Loucy (cell line): ENCODE measurements around the gene AMBRA1.

ENCODE experiments used
- CTCF ChIP-seq: fragments of 200-600 bp; sonication (generic); conservative IDR thresholded peaks from 2 replicates; pipeline ENCODE4 v1.5.1; 2014; ENCODE audit warnings: mild to moderate bottlenecking, antibody characterized with exemption, low read length
- EZH2phosphoT487 ChIP-seq: fragments of 200-600 bp; IDR thresholded peaks from 2 replicates; pipeline ENCODE4 v1.6.1; 2018; ENCODE audit warnings: antibody characterized with exemption, mild to moderate bottlenecking, moderate library complexity, borderline replicate concordance

- no peak for TF ChIP-seq CTCF
- TF ChIP-seq EZH2phosphoT487 = no peak
Measured at GRCh38 chr11:46387456-46387855, 206.4 kb downstream of the AMBRA1 start.
